HG03066 (cell line): Measurements from ENCODE around the gene CD244.
A peak's percentile ranks its signal among the peaks of the same experiment; 100 is the strongest.
"Not testable (repeated sequence)": the region's sequence is repeated elsewhere in the genome, so short reads cannot be mapped to it uniquely, and the experiment has no call there.

Source experiments
- ATAC-seq: cut with Tn5 transposase; IDR thresholded peaks from one replicate; pipeline ENCODE4 v1.9.1; 2021; ENCODE audit warnings: low read depth; ENCODE audit not compliant: unreplicated experiment

Gene CD244

GRCh38 chr1:160880216-160880615 lies 17.5 kb upstream of the CD244 start:
- ATAC-seq, result no peak

- ATAC-seq, result no peak
Observed at GRCh38 chr1:160879056-160879455, 16.4 kb upstream of the CD244 start.

GRCh38 chr1:160877221-160877620 lies 14.5 kb upstream of the CD244 start:
- ATAC-seq, result no peak

- ATAC-seq, result no peak
Observed at GRCh38 chr1:160876311-160876710, 13.6 kb upstream of the CD244 start.

- ATAC-seq, result not testable (repeated sequence)
Observed at GRCh38 chr1:160875591-160875990, 12.9 kb upstream of the CD244 start.

- no peak for ATAC-seq
Observed at GRCh38 chr1:160874935-160875334, 12.2 kb upstream of the CD244 start.

- ATAC-seq, result no peak
Observed at GRCh38 chr1:160868141-160868540, 5.5 kb upstream of the CD244 start.

GRCh38 chr1:160867651-160868050 lies 5.0 kb upstream of the CD244 start:
- ATAC-seq, result not testable (repeated sequence)

GRCh38 chr1:160866695-160867260 lies 4.1 kb upstream of the CD244 start:
- ATAC-seq, result no peak

- no peak for ATAC-seq
Observed at GRCh38 chr1:160866001-160866694, 3.5 kb upstream of the CD244 start.

- no peak for ATAC-seq
Observed at GRCh38 chr1:160865337-160865736, 2.6 kb upstream of the CD244 start.

- ATAC-seq, result no peak
Observed at GRCh38 chr1:160864173-160864572, 1.5 kb upstream of the CD244 start.

- ATAC-seq, result no peak
Observed at GRCh38 chr1:160863774-160864131, 1.1 kb upstream of the CD244 start.

GRCh38 chr1:160863061-160863773 lies 530 bp upstream of the CD244 start:
- ATAC-seq, result no peak

GRCh38 chr1:160860840-160861505 lies 1.7 kb downstream of the CD244 start:
- ATAC-seq, result no peak

GRCh38 chr1:160859166-160859565 lies 3.5 kb downstream of the CD244 start:
- ATAC-seq, result no peak

- no peak for ATAC-seq
Observed at GRCh38 chr1:160858507-160858906, 4.2 kb downstream of the CD244 start.

- ATAC-seq, result no peak
Observed at GRCh38 chr1:160858097-160858496, 4.6 kb downstream of the CD244 start.

- peak; percentile 86 for ATAC-seq
Observed at GRCh38 chr1:160855181-160855981, 7.3 kb downstream of the CD244 start.

GRCh38 chr1:160853754-160854153 lies 8.9 kb downstream of the CD244 start:
- no peak for ATAC-seq

- ATAC-seq, result no peak
Observed at GRCh38 chr1:160853014-160853413, 9.7 kb downstream of the CD244 start.
